ENCODE results near the gene CAMK1D.

DNA sequence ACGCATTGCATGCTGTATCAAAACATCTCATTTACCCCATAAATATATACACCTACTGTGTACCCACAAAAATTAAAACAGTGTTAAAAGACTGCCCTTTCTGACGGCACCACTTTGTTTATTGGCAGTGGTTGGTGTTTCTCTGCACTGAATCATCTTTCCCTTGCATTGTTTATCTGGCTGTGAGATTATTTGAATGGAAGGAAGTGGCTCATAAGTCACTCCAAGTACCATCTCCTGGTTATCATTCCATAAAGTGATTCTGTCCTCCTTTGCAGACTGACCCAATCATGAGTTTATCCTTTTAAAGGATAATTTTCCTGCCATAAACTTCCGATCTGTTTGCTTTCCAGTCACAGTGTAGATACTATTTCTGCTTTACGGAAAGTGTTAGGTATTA is 183.8 kb downstream of the CAMK1D start:
- TF ChIP-seq, protein P1, sequence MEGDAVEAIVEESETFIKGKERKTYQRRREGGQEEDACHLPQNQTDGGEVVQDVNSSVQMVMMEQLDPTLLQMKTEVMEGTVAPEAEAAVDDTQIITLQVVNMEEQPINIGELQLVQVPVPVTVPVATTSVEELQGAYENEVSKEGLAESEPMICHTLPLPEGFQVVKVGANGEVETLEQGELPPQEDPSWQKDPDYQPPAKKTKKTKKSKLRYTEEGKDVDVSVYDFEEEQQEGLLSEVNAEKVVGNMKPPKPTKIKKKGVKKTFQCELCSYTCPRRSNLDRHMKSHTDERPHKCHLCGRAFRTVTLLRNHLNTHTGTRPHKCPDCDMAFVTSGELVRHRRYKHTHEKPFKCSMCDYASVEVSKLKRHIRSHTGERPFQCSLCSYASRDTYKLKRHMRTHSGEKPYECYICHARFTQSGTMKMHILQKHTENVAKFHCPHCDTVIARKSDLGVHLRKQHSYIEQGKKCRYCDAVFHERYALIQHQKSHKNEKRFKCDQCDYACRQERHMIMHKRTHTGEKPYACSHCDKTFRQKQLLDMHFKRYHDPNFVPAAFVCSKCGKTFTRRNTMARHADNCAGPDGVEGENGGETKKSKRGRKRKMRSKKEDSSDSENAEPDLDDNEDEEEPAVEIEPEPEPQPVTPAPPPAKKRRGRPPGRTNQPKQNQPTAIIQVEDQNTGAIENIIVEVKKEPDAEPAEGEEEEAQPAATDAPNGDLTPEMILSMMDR (IDR thresholded peaks at IDR 0.05 in 4 of 5, conservative IDR thresholded peaks at IDR 0.05 in 1 of 5): no peak
- TF ChIP-seq POLR2A (IDR thresholded peaks at IDR 0.05): no peak

Measured in gastrocnemius medialis (tissue), 4 donors.